HG02678 (cell line): ENCODE results near the gene FDX1.

ENCODE experiments used
- ATAC-seq: cut with Tn5 transposase; IDR thresholded peaks from one replicate; pipeline ENCODE4 v1.9.1; 2021; ENCODE audit warnings: mild to moderate bottlenecking, moderate library complexity; ENCODE audit not compliant: unreplicated experiment

Gene FDX1

GRCh38 chr11:110465231-110465630 is 35.5 kb downstream of the FDX1 start:
- no peak for ATAC-seq

GRCh38 chr11:110467556-110467955 is 37.8 kb downstream of the FDX1 start:
- ATAC-seq, result no peak

- no peak for ATAC-seq
Observed at GRCh38 chr11:110468121-110468520, 38.4 kb downstream of the FDX1 start.

- no peak for ATAC-seq
Observed at GRCh38 chr11:110469127-110469526, 39.4 kb downstream of the FDX1 start.

GRCh38 chr11:110470716-110471115 is 41.0 kb downstream of the FDX1 start:
- ATAC-seq, result no peak

- no peak for ATAC-seq
Observed at GRCh38 chr11:110471371-110471770, 41.6 kb downstream of the FDX1 start.

GRCh38 chr11:110472858-110473257 is 43.1 kb downstream of the FDX1 start:
- no peak for ATAC-seq

- ATAC-seq, result no peak
Observed at GRCh38 chr11:110473706-110474105, 44.0 kb downstream of the FDX1 start.

GRCh38 chr11:110474578-110474977 is 44.8 kb downstream of the FDX1 start:
- no peak for ATAC-seq

- no peak for ATAC-seq
Observed at GRCh38 chr11:110475671-110476070, 45.9 kb downstream of the FDX1 start.

- no peak for ATAC-seq
Observed at GRCh38 chr11:110478410-110478809, 48.7 kb downstream of the FDX1 start.

GRCh38 chr11:110479108-110480101 is 49.7 kb downstream of the FDX1 start:
- ATAC-seq, result no peak

GRCh38 chr11:110481523-110481922 is 51.8 kb downstream of the FDX1 start:
- ATAC-seq, result no peak

- ATAC-seq, result no peak
Observed at GRCh38 chr11:110486156-110486555, 56.4 kb downstream of the FDX1 start.

GRCh38 chr11:110488446-110488845 is 58.7 kb downstream of the FDX1 start:
- no peak for ATAC-seq

- no peak for ATAC-seq
Observed at GRCh38 chr11:110490886-110491285, 61.1 kb downstream of the FDX1 start.

GRCh38 chr11:110491577-110492320 is 62.0 kb downstream of the FDX1 start:
- ATAC-seq, result no peak

- ATAC-seq, result no peak
Observed at GRCh38 chr11:110492321-110492685, 62.6 kb downstream of the FDX1 start.

- ATAC-seq, result no peak
Observed at GRCh38 chr11:110493346-110493745, 63.6 kb downstream of the FDX1 start.

GRCh38 chr11:110497231-110497978 is 67.7 kb downstream of the FDX1 start:
- no peak for ATAC-seq

GRCh38 chr11:110501428-110501827 is 71.7 kb downstream of the FDX1 start:
- no peak for ATAC-seq
